Neuronal stem cell (in vitro differentiated cells): ENCODE measurements around the gene RAPH1. TPM values are rescaled to one million over a fixed set of nuclear protein-coding genes. Genes with fewer than 3 reads are reported as not detected.
A peak's percentile ranks its signal among the peaks of the same experiment; 100 is the strongest.

Source experiments
- DNase-seq: peaks from one replicate; pipeline ENCODE4 v3.0.0-alpha.2; 2013; ENCODE audit warnings: low spot score
- H2AFZ ChIP-seq: one replicate; pipeline ENCODE4 v1.6.1; 2013; ENCODE audit warnings: mild to moderate bottlenecking, low read length, inconsistent platforms
- H2AK5ac ChIP-seq: 2 replicates; pipeline ENCODE4 v1.6.1; 2013; ENCODE audit warnings: low read depth, mild to moderate bottlenecking, inconsistent platforms, low read length, moderate library complexity, mixed read lengths
- H2BK120ac ChIP-seq: 2 replicates; pipeline ENCODE4 v1.6.1; 2013; ENCODE audit warnings: low read depth, mild to moderate bottlenecking, inconsistent platforms, low read length, moderate library complexity, mixed read lengths
- H2BK12ac ChIP-seq: one replicate; pipeline ENCODE4 v1.6.1; 2013; ENCODE audit warnings: low read length, inconsistent platforms
- H2BK15ac ChIP-seq: 2 replicates; pipeline ENCODE4 v1.6.1; 2013; ENCODE audit warnings: mild to moderate bottlenecking, low read length, inconsistent platforms, mixed read lengths
- H2BK5ac ChIP-seq: one replicate; pipeline ENCODE4 v1.6.1; 2013; ENCODE audit warnings: inconsistent platforms, mild to moderate bottlenecking, low read length, moderate library complexity
- H3K14ac ChIP-seq: one replicate; pipeline ENCODE4 v1.6.1; 2013; ENCODE audit warnings: low read length, inconsistent platforms
- H3K18ac ChIP-seq: 2 replicates; pipeline ENCODE4 v1.6.1; 2013; ENCODE audit warnings: low read length, inconsistent platforms
- H3K23ac ChIP-seq: 2 replicates; pipeline ENCODE4 v1.6.1; 2013; ENCODE audit warnings: low read depth, mild to moderate bottlenecking, mixed read lengths, low read length, inconsistent platforms; ENCODE audit not compliant: poor library complexity
- H3K27ac ChIP-seq: replicated peaks from 3 replicates; pipeline ENCODE4 v1.5.1; 2013; ENCODE audit warnings: low read length, inconsistent platforms
- H3K27me3 ChIP-seq, 3 experiments: 2 replicates each; pipeline ENCODE4 v1.6.1; 2013; ENCODE audit warnings: low read length in 3 of 3, mild to moderate bottlenecking in 2 of 3, inconsistent platforms in 1 of 3, low read depth in 1 of 3, mixed read lengths in 1 of 3, moderate library complexity in 1 of 3; ENCODE audit not compliant: control insufficient read depth in 3 of 3, insufficient read depth in 3 of 3
- H3K36me3 ChIP-seq, 2 donors: replicated peaks in 1 of 2; 2 replicates each; pipeline ENCODE4 v1.6.1; 2013; ENCODE audit warnings: low read length in 2 of 2; ENCODE audit not compliant: control insufficient read depth in 2 of 2, insufficient read depth in 2 of 2
- H3K4ac ChIP-seq: 2 replicates; pipeline ENCODE4 v1.6.1; 2013; ENCODE audit warnings: inconsistent platforms, mild to moderate bottlenecking, low read length, moderate library complexity
- H3K4me1 ChIP-seq, 2 donors: 1 replicate in 1 of 2; 2 replicates in 1 of 2; pipeline ENCODE4 v1.6.1; 2013; ENCODE audit warnings: low read length in 2 of 2, low read depth in 1 of 2; ENCODE audit not compliant: control insufficient read depth in 2 of 2, insufficient read depth in 1 of 2
- H3K4me2 ChIP-seq: one replicate; pipeline ENCODE4 v1.6.1; 2013; ENCODE audit warnings: mild to moderate bottlenecking, low read length, inconsistent platforms; ENCODE audit not compliant: insufficient read depth, poor library complexity, severe bottlenecking
- H3K4me3 ChIP-seq, 2 donors: 2 replicates each; pipeline ENCODE4 v1.5.1; 2013; ENCODE audit warnings: low read length in 2 of 2, mild to moderate bottlenecking in 2 of 2, inconsistent platforms in 1 of 2, moderate library complexity in 1 of 2
- H3K79me1 ChIP-seq: one replicate; pipeline ENCODE4 v1.6.1; 2013; ENCODE audit warnings: low read depth, mild to moderate bottlenecking, inconsistent platforms, low read length, moderate library complexity
- H3K9ac ChIP-seq: one replicate; pipeline ENCODE4 v1.6.1; 2013; ENCODE audit warnings: mild to moderate bottlenecking, low read depth, low read length, inconsistent platforms; ENCODE audit not compliant: poor library complexity
- H3K9me3 ChIP-seq, 2 donors: replicated peaks in 1 of 2; 2 replicates each; pipeline versions ENCODE3 to v1.6.1; 2013; ENCODE audit warnings: low read length in 2 of 2, mild to moderate bottlenecking in 2 of 2, inconsistent platforms in 1 of 2, low read depth in 1 of 2, mixed read lengths in 1 of 2, moderate library complexity in 1 of 2; ENCODE audit not compliant: control insufficient read depth in 2 of 2, insufficient read depth in 1 of 2
- H4K8ac ChIP-seq: one replicate; pipeline ENCODE4 v1.6.1; 2013; ENCODE audit warnings: low read depth, mild to moderate bottlenecking, inconsistent platforms, low read length, moderate library complexity
- H4K91ac ChIP-seq: one replicate; pipeline ENCODE4 v1.6.1; 2013; ENCODE audit warnings: low read length, low read depth, mild to moderate bottlenecking, inconsistent platforms; ENCODE audit not compliant: poor library complexity
- WGBS, 2 donors: extraction: QIAGEN DNeasy Blood & Tissue Kit; methylation state at CpG; one replicate each; pipeline ENCODE4 v1.1.7; 2013; ENCODE audit warnings: missing lambda C conversion rate in 2 of 2, mixed read lengths in 1 of 2; ENCODE audit not compliant: insufficient read length in 2 of 2, insufficient replicate concordance in 1 of 2; ENCODE audit errors: extremely low coverage in 2 of 2; 5-methylcytosine and 5-hydroxymethylcytosine counted together
- polyA plus RNA-seq, 2 experiments: library from polyadenylated mRNA; stranded (reverse); fragments of 200-250 nt; gene quantifications; one replicate each; pipeline ENCODE4 v1.2.3, GENCODE V29; 2013

The RAPH1 gene, protein sequence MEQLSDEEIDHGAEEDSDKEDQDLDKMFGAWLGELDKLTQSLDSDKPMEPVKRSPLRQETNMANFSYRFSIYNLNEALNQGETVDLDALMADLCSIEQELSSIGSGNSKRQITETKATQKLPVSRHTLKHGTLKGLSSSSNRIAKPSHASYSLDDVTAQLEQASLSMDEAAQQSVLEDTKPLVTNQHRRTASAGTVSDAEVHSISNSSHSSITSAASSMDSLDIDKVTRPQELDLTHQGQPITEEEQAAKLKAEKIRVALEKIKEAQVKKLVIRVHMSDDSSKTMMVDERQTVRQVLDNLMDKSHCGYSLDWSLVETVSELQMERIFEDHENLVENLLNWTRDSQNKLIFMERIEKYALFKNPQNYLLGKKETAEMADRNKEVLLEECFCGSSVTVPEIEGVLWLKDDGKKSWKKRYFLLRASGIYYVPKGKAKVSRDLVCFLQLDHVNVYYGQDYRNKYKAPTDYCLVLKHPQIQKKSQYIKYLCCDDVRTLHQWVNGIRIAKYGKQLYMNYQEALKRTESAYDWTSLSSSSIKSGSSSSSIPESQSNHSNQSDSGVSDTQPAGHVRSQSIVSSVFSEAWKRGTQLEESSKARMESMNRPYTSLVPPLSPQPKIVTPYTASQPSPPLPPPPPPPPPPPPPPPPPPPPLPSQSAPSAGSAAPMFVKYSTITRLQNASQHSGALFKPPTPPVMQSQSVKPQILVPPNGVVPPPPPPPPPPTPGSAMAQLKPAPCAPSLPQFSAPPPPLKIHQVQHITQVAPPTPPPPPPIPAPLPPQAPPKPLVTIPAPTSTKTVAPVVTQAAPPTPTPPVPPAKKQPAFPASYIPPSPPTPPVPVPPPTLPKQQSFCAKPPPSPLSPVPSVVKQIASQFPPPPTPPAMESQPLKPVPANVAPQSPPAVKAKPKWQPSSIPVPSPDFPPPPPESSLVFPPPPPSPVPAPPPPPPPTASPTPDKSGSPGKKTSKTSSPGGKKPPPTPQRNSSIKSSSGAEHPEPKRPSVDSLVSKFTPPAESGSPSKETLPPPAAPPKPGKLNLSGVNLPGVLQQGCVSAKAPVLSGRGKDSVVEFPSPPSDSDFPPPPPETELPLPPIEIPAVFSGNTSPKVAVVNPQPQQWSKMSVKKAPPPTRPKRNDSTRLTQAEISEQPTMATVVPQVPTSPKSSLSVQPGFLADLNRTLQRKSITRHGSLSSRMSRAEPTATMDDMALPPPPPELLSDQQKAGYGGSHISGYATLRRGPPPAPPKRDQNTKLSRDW
- 7.0 TPM for polyA plus RNA-seq (2013, experiment 1 of 2)
- 7.4 TPM for polyA plus RNA-seq (2013, experiment 2 of 2)

DNA sequence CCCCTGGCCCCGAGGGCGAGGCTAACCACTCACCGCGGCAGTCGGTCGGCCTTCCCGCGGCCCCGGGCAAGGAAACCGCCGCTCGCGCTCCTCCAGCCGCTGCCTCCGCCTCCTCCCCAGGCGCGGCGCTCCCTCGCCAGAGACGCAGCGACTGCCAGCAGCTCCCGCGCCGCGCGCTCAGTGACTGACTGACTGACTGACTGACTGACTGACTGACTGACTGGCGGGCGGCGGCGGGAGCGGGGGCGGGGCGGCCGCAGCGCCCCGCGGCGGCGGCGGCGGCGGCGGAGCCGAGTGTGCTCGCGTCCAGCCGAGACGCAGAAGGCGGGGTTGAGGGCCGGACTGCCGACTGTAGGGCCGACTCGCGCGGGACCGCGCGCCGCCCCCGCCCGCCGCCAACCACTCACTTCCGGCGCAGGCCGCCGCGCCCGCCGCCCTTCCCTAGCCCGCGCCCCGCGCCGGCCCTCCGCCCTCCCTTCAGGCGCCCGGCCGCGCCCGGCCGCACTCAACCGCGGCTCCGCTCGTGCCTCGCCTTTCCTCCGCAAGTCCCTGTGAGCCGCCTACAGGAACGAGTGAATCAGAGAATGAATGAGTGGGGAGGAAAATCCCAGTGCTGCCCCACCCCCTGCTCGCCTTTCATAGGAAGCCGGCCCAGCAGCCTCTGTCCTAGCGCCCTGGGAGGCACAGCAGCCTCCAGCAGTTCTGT, at the start of gene RAPH1:
Gene RAPH1, minus strand, starts transcription at position 224 of the 706 bp plus-strand sequence. CDS start 39,948 bp downstream, outside the sequence.
- peak within 1 kb of the TSS; percentile 90 for H2AFZ ChIP-seq
- H4K8ac ChIP-seq: peak within 1 kb of the TSS; percentile 79
- no CpG with 5 or more reads among the region's 92 CpGs for WGBS, 2 donors
- H3K36me3 ChIP-seq: no peaks in the 10 kb centered on the region
- H3K4ac ChIP-seq: no peak within 1 kb of the TSS
- peak within 1 kb of the TSS; percentile 100 for H3K18ac ChIP-seq
- peak; percentile 76 for DNase-seq
- H3K9ac ChIP-seq: peak within 1 kb of the TSS; percentile 93
- no peaks in the 10 kb centered on the region for H3K27me3 ChIP-seq
- H2BK120ac ChIP-seq: peak within 1 kb of the TSS; percentile 43
- peaks cover 0 to 4% of the 10 kb centered on the region in 2 donors for H3K9me3 ChIP-seq
- H3K79me1 ChIP-seq: peaks cover 2% of the 10 kb centered on the region
- H2BK15ac ChIP-seq: peak within 1 kb of the TSS; percentile 88
- H2BK5ac ChIP-seq: no peak within 1 kb of the TSS
- peak within 1 kb of the TSS; percentile 87 to 99 for H3K4me3 ChIP-seq
- H3K14ac ChIP-seq: peak within 1 kb of the TSS; percentile 87
- no peak within 1 kb of the TSS for H2BK12ac ChIP-seq
- no peak within 1 kb of the TSS for H2AK5ac ChIP-seq
- peak within 1 kb of the TSS; percentile 83 for H4K91ac ChIP-seq
- H3K4me1 ChIP-seq: peaks cover 0 to 9% of the 10 kb centered on the region in 2 donors
- H3K23ac ChIP-seq: peak within 1 kb of the TSS; percentile 78
- peak within 1 kb of the TSS; percentile 93 for H3K27ac ChIP-seq
- H3K4me2 ChIP-seq: peak within 1 kb of the TSS; percentile 61

DNA sequence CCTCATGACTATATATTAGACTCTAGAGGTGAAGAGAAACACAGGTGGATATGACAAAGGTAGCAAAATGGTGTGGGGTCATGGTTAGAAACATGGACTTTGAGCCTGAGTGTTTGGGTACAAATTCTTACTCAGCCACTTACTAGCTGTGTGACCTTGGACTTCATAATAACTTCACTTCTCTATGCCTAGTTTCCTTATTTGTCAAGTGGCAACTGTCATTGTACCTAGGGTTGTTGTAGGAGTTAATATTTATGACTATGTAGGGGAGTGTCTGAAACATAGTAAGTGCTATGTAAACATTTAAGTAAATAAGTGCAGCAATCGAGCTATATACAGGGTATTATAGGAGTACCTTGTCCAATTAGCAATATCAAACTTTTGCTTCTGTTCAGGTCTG, 49.7 kb upstream of the RAPH1 start:
- no peak overlapping the region for H4K8ac ChIP-seq
- no peak overlapping the region for H3K27ac ChIP-seq
- no peak overlapping the region for H2BK120ac ChIP-seq
- H3K4me3 ChIP-seq: no peak overlapping the region
- H2AFZ ChIP-seq: no peak overlapping the region
- no peak overlapping the region for H3K23ac ChIP-seq
- H3K18ac ChIP-seq: no peak overlapping the region
- H3K14ac ChIP-seq: no peak overlapping the region
- no CpG with 5 or more reads among the region's 1 CpG for WGBS, 2 donors
- H3K9me3 ChIP-seq: no peaks in the 10 kb centered on the region
- H3K4ac ChIP-seq: no peak overlapping the region
- H2AK5ac ChIP-seq: no peak overlapping the region
- H4K91ac ChIP-seq: no peak overlapping the region
- no peak overlapping the region for H3K4me2 ChIP-seq
- no peak overlapping the region for H2BK15ac ChIP-seq
- no peak overlapping the region for H2BK12ac ChIP-seq
- H3K27me3 ChIP-seq: no peaks in the 10 kb centered on the region
- no peak overlapping the region for H2BK5ac ChIP-seq
- H3K79me1 ChIP-seq: no peaks in the 10 kb centered on the region
- no peak overlapping the region for H3K9ac ChIP-seq
- H3K36me3 ChIP-seq: no peaks in the 10 kb centered on the region
- H3K4me1 ChIP-seq: no peaks in the 10 kb centered on the region
- DNase-seq: no peak

GRCh38 chr2:203583701-203584100, 48.6 kb upstream of the RAPH1 start:
- Histone ChIP-seq H2BK120ac (no peak overlapping the region), H3K23ac (no peak overlapping the region), H3K9me3 (no peaks in the 10 kb centered on the region), H2BK12ac (no peak overlapping the region), H2BK15ac (no peak overlapping the region), H3K9ac (no peak overlapping the region), H3K4me1 (no peaks in the 10 kb centered on the region), H4K8ac (no peak overlapping the region), H3K14ac (no peak overlapping the region), H3K27me3 (no peaks in the 10 kb centered on the region), H2AFZ (no peak overlapping the region), H3K36me3 (no peaks in the 10 kb centered on the region), H2BK5ac (no peak overlapping the region), H3K79me1 (no peaks in the 10 kb centered on the region), H3K4me3 (no peak overlapping the region), H3K27ac (no peak overlapping the region), H3K4ac (no peak overlapping the region), H3K18ac (no peak overlapping the region), H3K4me2 (no peak overlapping the region), H2AK5ac (no peak overlapping the region), H4K91ac (no peak overlapping the region)
- DNase-seq: no peak
- no CpG with 5 or more reads among the region's 2 CpGs for WGBS, 2 donors
